GM19395 (cell line): ENCODE measurements around the gene ZBTB17.
"Not testable (repeated sequence)": the region's sequence is repeated elsewhere in the genome, so short reads cannot be mapped to it uniquely, and the experiment has no call there.

Source experiments
- ATAC-seq: cut with Tn5 transposase; IDR thresholded peaks from one replicate; pipeline ENCODE4 v1.9.1; 2021; ENCODE audit warnings: mild to moderate bottlenecking, moderate library complexity; ENCODE audit not compliant: unreplicated experiment

Gene ZBTB17

DNA sequence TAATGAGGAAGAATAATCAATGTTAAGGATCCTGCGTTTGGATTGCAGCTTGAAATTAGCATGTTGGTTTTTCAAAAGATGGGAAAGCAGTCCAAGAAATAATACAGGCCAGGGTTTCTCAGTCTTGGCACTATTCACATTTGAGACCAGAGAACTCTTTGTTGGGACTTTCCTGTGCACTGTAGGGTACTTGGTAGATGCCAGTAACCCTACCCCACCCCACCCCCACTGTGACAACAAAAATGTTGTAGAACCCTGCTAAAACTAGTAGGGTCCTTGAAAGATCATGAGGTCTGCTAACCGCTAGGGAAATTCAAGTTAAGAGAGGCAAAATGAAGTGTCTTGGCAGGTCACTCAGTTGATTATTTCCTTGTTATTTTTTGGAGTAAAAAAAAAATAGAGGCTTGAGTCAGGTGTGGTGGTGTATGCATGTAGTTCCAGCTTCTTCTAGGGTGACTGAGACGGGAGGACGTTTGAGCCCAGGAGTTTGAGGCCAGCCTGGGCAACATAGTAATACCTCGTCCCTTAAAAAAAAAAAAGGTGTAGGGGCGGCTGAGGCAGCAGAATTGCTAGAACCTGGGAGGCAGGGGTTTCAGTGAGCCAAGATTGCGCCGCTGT lies 75.1 kb downstream of the ZBTB17 start:
- no peak for ATAC-seq

DNA sequence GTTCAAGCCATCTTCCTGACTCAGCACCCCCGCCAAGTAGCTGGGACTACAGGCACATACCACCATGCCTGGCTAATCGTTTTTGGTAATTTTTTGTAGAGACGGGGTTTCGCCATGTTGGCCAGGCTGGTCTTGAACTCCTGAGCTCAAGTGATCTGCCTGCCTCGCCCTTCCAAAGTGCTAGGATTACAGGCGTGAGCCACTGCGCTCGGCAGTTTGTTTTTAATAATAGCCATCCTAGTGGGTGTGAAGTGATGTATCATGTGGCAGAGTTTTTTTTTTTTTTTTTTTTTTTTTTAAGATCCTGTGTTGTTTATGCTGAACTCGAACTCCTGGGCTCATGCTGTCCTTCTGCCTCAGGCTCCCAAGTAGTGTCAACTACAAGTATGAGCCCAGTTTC lies 76.6 kb downstream of the ZBTB17 start:
- no peak for ATAC-seq

GRCh38 chr1:15896841-15897610 lies 78.9 kb downstream of the ZBTB17 start:
- not testable (repeated sequence) for ATAC-seq

DNA sequence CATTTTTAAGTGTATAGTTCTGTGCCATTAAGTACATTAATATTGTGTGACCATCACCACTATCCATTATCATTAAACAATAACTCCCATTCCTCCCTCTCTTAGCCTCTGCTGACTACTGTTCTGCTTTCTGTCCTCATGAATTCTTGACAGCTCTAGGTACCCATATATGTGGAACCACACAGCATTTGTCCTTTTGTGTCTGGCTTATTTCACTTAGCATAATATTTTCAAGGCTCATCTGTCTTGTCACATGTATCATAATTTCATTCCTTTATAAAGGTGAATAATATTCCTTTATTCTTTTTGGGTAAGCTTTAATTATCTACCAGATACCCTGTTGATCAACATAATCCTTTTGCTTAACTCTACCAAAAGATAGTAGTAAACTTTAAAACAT lies 80.7 kb downstream of the ZBTB17 start:
- no peak for ATAC-seq

DNA sequence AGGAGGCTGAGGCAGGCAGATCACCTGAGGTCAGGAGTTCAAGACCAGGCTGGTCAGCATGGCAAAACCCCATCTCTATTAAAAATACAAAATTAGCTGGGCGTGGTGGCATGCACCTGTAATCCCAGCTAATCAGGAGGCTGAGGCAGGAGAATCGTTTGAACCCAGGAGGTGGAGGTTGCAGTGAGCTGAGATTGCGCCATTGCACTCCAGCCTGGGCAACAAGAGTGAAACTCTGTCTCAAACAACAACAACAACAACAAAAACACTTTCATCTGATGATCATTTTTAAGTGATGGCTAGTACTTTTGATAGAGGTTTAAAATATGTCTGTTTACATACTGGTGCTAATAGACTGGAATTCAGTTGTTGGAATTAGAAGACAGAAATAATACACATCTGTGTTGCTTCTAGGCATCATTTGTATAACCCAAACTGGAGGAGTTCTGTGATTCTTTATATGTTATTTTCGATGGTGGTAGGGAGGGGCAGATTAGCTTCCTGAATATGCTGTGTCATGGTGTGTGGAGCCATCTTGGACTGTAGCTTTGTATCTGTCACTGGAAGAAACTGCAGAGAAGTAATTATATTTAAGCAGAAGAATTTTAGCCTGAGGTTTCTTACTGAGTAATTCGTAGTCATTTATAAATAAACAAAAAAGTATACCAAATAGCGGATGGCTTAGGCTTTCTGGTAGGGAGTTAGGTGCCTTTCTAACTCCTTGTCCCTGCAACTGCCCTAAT lies 82.9 kb downstream of the ZBTB17 start:
- ATAC-seq, result not testable (repeated sequence)
